Aorta (tissue), 5 donors: ENCODE data around the gene NR2C2. TPM values are rescaled to one million over a fixed set of nuclear protein-coding genes. Genes with fewer than 3 reads are reported as not detected.

Source experiments
- ATAC-seq: fragments of 200-7000 bp; cut with Tn5 transposase; one replicate; pipeline ENCODE4 v1.9.1; 2022; ENCODE audit warnings: moderate library complexity; ENCODE audit not compliant: low FRiP score
- DNase-seq, 2 donors: peaks; one replicate each; pipeline ENCODE4 v3.0.0-alpha.2; 2020
- H3K27ac ChIP-seq, 2 donors: one replicate each; pipeline ENCODE4 v1.5.1; 2013; ENCODE audit warnings: low read length in 2 of 2, mild to moderate bottlenecking in 2 of 2, moderate library complexity in 2 of 2, control low read depth in 1 of 2, inconsistent platforms in 1 of 2, low read depth in 1 of 2
- H3K27me3 ChIP-seq, 2 donors: one replicate each; pipeline ENCODE4 v1.6.1; 2013; ENCODE audit warnings: control low read depth in 1 of 2, low read length in 1 of 2, mild to moderate bottlenecking in 1 of 2, moderate library complexity in 1 of 2; ENCODE audit not compliant: insufficient read depth in 2 of 2, control insufficient read depth in 1 of 2
- H3K36me3 ChIP-seq, 2 donors: one replicate each; pipeline ENCODE4 v1.6.1; 2013; ENCODE audit warnings: control low read depth in 1 of 2, low read length in 1 of 2, mild to moderate bottlenecking in 1 of 2; ENCODE audit not compliant: insufficient read depth in 2 of 2, control insufficient read depth in 1 of 2
- H3K4me1 ChIP-seq, 2 donors: one replicate each; pipeline ENCODE4 v1.6.1; 2013; ENCODE audit warnings: low read length in 2 of 2, control low read depth in 1 of 2, mild to moderate bottlenecking in 1 of 2, moderate library complexity in 1 of 2; ENCODE audit not compliant: insufficient read depth in 2 of 2, control insufficient read depth in 1 of 2
- H3K4me3 ChIP-seq, 2 donors: one replicate each; pipeline ENCODE4 v1.5.1; 2013; ENCODE audit warnings: low read length in 2 of 2, control low read depth in 1 of 2, mild to moderate bottlenecking in 1 of 2
- H3K9me3 ChIP-seq: one replicate; pipeline ENCODE4 v1.6.1; 2013; ENCODE audit warnings: mild to moderate bottlenecking, low read length; ENCODE audit not compliant: control insufficient read depth
- WGBS, 2 donors: extraction: QIAGEN DNeasy Blood & Tissue Kit; methylation state at CpG; one replicate each; pipeline ENCODE4 v1.1.7; 2013; 5-methylcytosine and 5-hydroxymethylcytosine counted together
- intact Hi-C, 2 donors: fragments of 100-400 bp; cut with DNase I; formaldehyde crosslinking; loops; one replicate each; pipeline versions ENCODE4 v1.14.2 to v1.15.0; 2022
- polyA plus RNA-seq, 2 donors: library from polyadenylated mRNA; stranded (reverse); fragments of 200-250 nt; gene quantifications; one replicate each; pipeline ENCODE4 v1.2.3, GENCODE V29; 2013
- total RNA-seq, 2 donors: library from RNA; stranded (reverse); fragmentation: NEBNext Ultra II Directional; extraction: Animal tissue kit (Norgen Biotek cat#: 25700); gene quantifications; one replicate each; pipeline ENCODE4 v1.2.1, GENCODE V29; 2021
- donor health status: healthy with polysubstance abuse.
- donor health status: Bipolar disorder and iron deficiency.
- donor health status: DM: no; HTN: no; CAD: no.
- donor health status: DM: no; HTN: no; CAD: no.
- donor health status: DM: yes; HTN: yes; CAD: no.

NR2C2 gene
- total and polyA plus RNA-seq, 4 donors, result 4.3 to 55.7 (median 32.4) TPM

- no peaks in the 10 kb centered on the region for H3K27me3 ChIP-seq
- 95% methylated on average over 3 of the region's 3 CpGs for WGBS, 2 donors
- H3K9me3 ChIP-seq, result no peaks in the 10 kb centered on the region
- H3K36me3 ChIP-seq, result peaks cover 10 to 25% of the 10 kb centered on the region in 2 donors
- no peak overlapping the region for H3K27ac ChIP-seq
- intact Hi-C loops, result no loop called here
- no peaks in the 10 kb centered on the region for H3K4me1 ChIP-seq
- H3K4me3 ChIP-seq, result no peak overlapping the region
- DNase-seq (no peak), ATAC-seq (no peak)
Measured at GRCh38 chr3:15033103-15033502, 85.7 kb downstream of the NR2C2 start.

- Histone ChIP-seq H3K4me3 (no peak overlapping the region), H3K9me3 (no peaks in the 10 kb centered on the region), H3K36me3 (peaks cover 10% of the 10 kb centered on the region in 2 donors), H3K27me3 (no peaks in the 10 kb centered on the region), H3K4me1 (no peaks in the 10 kb centered on the region), H3K27ac (no peak overlapping the region)
- intact Hi-C loops, result no loop called here
- WGBS, 2 donors, result 86 to 89% methylated on average over 6 of the region's 6 CpGs
- DNase-seq (no peak), ATAC-seq (no peak)
Measured at GRCh38 chr3:15038306-15038705, 90.9 kb downstream of the NR2C2 start.

DNA sequence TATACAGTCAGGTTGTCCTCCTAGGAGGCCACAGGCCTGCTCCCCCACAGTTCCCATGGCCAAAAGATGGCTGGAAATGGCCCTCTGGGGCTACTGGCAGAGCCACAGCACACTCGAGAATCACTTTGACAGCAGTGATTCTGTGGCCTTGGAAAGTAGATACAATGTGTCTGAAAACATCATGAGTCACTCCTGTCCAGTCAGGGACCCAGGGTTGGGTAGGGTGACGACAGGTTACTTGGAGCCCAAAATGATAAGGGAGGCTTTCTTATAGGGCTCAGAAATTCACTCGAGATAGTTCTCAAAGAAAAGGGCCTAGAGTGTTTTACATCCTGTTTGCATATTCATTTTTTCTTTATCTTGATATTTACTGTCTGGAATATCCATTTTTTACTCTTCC, 93.5 kb downstream of the NR2C2 start:
- DNase-seq (no peak), ATAC-seq (no peak)
- no peaks in the 10 kb centered on the region for H3K27me3 ChIP-seq
- H3K4me1 ChIP-seq, result no peaks in the 10 kb centered on the region
- H3K36me3 ChIP-seq, result peaks cover 5 to 10% of the 10 kb centered on the region in 2 donors
- WGBS, 2 donors, result 39 to 48% methylated on average over 3 of the region's 3 CpGs
- intact Hi-C loops, result no loop called here
- H3K4me3 ChIP-seq, result no peak overlapping the region
- H3K9me3 ChIP-seq, result no peaks in the 10 kb centered on the region
- no peak overlapping the region for H3K27ac ChIP-seq

GRCh38 chr3:15041950-15042349, 94.6 kb downstream of the NR2C2 start:
- H3K4me1 ChIP-seq, result no peaks in the 10 kb centered on the region
- no peak overlapping the region for H3K27ac ChIP-seq
- H3K9me3 ChIP-seq, result no peaks in the 10 kb centered on the region
- H3K4me3 ChIP-seq, result no peak overlapping the region
- DNase-seq, result no peak
- H3K36me3 ChIP-seq, result peaks cover 5 to 10% of the 10 kb centered on the region in 2 donors
- intact Hi-C loops, result no loop called here
- ATAC-seq, result no peak
- WGBS, 2 donors, result 82 to 87% methylated on average over 3 of the region's 3 CpGs
- H3K27me3 ChIP-seq, result no peaks in the 10 kb centered on the region

- no peak overlapping the region for H3K4me3 ChIP-seq
- H3K9me3 ChIP-seq, result no peaks in the 10 kb centered on the region
- DNase-seq (no peak), ATAC-seq (no peak)
- intact Hi-C loops, result no loop called here
- H3K36me3 ChIP-seq, result peaks cover 5 to 10% of the 10 kb centered on the region in 2 donors
- 60 to 63% methylated on average over 3 of the region's 3 CpGs for WGBS, 2 donors
- no peaks in the 10 kb centered on the region for H3K4me1 ChIP-seq
- no peak overlapping the region for H3K27ac ChIP-seq
- H3K27me3 ChIP-seq, result no peaks in the 10 kb centered on the region
Measured at GRCh38 chr3:15042936-15043335, 95.6 kb downstream of the NR2C2 start.

DNA sequence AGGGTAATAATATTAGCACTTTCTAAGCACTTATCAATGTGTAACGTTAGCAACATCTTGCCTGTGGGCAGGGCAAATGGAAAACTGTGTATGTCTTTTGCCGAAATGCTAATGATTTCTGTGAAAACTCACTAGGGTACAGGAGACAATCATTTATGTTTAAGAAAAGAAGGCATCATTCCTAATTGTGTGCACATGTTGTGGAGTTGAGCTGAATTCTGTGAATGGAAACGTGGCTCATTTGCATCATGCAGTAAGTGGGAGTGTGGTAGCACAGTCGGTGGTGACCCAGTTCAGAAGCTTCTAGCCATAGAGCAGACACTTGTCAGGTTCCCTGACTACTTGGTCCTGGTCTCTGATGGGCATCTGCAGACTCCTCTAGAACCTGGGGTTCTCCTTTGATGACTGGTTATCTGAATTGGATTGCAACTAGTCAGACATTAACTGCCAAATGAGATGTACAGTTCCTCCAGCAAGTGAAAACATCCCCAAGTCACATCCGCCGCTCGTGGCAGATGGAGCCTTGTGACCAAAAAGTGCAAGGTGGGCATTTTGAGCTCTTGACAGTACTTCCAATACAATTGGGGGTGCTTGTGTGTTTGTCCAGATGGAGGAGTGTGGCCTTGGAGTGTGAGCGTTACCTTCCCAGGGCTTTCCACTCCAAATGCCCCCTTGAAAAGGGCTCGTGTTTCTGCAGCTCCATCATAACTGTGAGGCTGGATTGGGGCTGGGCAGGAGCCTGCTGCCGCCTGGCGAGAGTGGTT, 96.2 kb downstream of the NR2C2 start:
- H3K9me3 ChIP-seq, result no peaks in the 10 kb centered on the region
- intact Hi-C loops, result no loop called here
- no peaks in the 10 kb centered on the region for H3K4me1 ChIP-seq
- no peak for ATAC-seq
- no peak overlapping the region for H3K4me3 ChIP-seq
- WGBS, 2 donors, result 80 to 83% methylated on average over 11 of the region's 11 CpGs
- no peak for DNase-seq
- H3K36me3 ChIP-seq, result peaks cover 5 to 6% of the 10 kb centered on the region in 2 donors
- H3K27me3 ChIP-seq, result no peaks in the 10 kb centered on the region
- no peak overlapping the region for H3K27ac ChIP-seq

GRCh38 chr3:15044326-15044725, 96.9 kb downstream of the NR2C2 start:
- no peak for ATAC-seq
- Histone ChIP-seq H3K4me3 (no peak overlapping the region), H3K27ac (no peak overlapping the region), H3K36me3 (peaks cover 3 to 6% of the 10 kb centered on the region in 2 donors), H3K4me1 (no peaks in the 10 kb centered on the region), H3K9me3 (no peaks in the 10 kb centered on the region), H3K27me3 (no peaks in the 10 kb centered on the region)
- 83 to 88% methylated on average over 7 of the region's 7 CpGs for WGBS, 2 donors
- intact Hi-C loops, result no loop called here
- no peak for DNase-seq

GRCh38 chr3:15045667-15046066, 98.3 kb downstream of the NR2C2 start:
- Histone ChIP-seq H3K27me3 (no peaks in the 10 kb centered on the region), H3K4me1 (no peaks in the 10 kb centered on the region), H3K36me3 (peaks cover 5 to 6% of the 10 kb centered on the region in 2 donors), H3K9me3 (no peaks in the 10 kb centered on the region), H3K4me3 (no peak overlapping the region), H3K27ac (no peak overlapping the region)
- 67 to 73% methylated on average over 1 of the region's 1 CpG for WGBS, 2 donors
- DNase-seq (no peak), ATAC-seq (no peak)
- intact Hi-C loops, result no loop called here

DNA sequence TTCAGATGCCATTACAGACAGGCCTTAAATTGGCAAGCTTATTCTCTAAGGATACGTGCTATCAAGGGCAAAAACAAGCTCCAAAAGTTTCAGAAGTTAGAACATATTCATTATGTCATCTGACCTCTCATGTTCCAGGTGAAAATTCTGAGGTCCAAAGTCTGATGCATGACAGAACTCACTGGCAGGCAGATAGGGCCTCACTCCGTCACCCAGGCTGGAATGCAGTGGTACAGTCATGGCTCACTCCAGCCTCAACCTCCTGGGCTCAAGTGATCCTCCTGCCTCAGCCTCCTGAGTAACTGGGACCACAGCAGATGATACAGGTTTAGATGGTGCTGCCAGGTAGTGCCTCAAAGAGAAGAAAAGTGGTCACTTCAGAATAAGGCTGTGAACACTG, 102.2 kb downstream of the NR2C2 start:
- H3K27me3 ChIP-seq, result no peaks in the 10 kb centered on the region
- ATAC-seq, result no peak
- no peak overlapping the region for H3K27ac ChIP-seq
- WGBS, 2 donors, result 54 to 72% methylated on average over 2 of the region's 2 CpGs
- no peaks in the 10 kb centered on the region for H3K4me1 ChIP-seq
- H3K9me3 ChIP-seq, result no peaks in the 10 kb centered on the region
- intact Hi-C loops, result no loop called here
- DNase-seq, result no peak
- H3K36me3 ChIP-seq, result peaks cover 2 to 7% of the 10 kb centered on the region in 2 donors
- no peak overlapping the region for H3K4me3 ChIP-seq
